GM19240 (cell line): ENCODE measurements around the gene TMA7.
"Not testable (repeated sequence)": the region's sequence is repeated elsewhere in the genome, so short reads cannot be mapped to it uniquely, and the experiment has no call there.

Experiments
- DNase-seq: peaks from one replicate; pipeline ENCODE4 v3.0.0; 2011; ENCODE audit warnings: low spot score; ENCODE audit not compliant: insufficient read length

TMA7 gene

GRCh38 chr3:48439820-48440589, at the start of gene TMA7, which contains the start of gene CCDC51:
TSS of gene TMA7 (plus strand) at chr3:48440257. CDS start at chr3:48440297, 40 bp downstream.
TSS of gene CCDC51 (minus strand) at chr3:48440119. CDS start at chr3:48435128, 4,991 bp downstream.
- peak; percentile 98 for DNase-seq

- no peak for DNase-seq
These were observed 45.7 kb upstream of the TMA7 start for GRCh38 chr3:48394391-48394790.

- no peak for DNase-seq
These were observed 44.3 kb upstream of the TMA7 start for GRCh38 chr3:48395714-48396113.

- no peak for DNase-seq
These were observed 42.0 kb upstream of the TMA7 start for GRCh38 chr3:48397767-48398681.

- no peak for DNase-seq
These were observed 41.2 kb upstream of the TMA7 start for GRCh38 chr3:48398701-48399386.

- DNase-seq = no peak
These were observed 40.5 kb upstream of the TMA7 start for GRCh38 chr3:48399387-48400172.

GRCh38 chr3:48400824-48401433, 39.1 kb upstream of the TMA7 start:
- peak; percentile 85 for DNase-seq

GRCh38 chr3:48401434-48401901, 38.6 kb upstream of the TMA7 start:
- not testable (repeated sequence) for DNase-seq

- no peak for DNase-seq
These were observed 37.8 kb upstream of the TMA7 start for GRCh38 chr3:48402281-48402732.

- DNase-seq = peak; percentile 0
These were observed 37.1 kb upstream of the TMA7 start for GRCh38 chr3:48402907-48403306.

GRCh38 chr3:48403533-48404439, 36.3 kb upstream of the TMA7 start:
- DNase-seq = peak; percentile 1

- peak; percentile 1 for DNase-seq
These were observed 35.4 kb upstream of the TMA7 start for GRCh38 chr3:48404440-48405342.

GRCh38 chr3:48405343-48405881, 34.6 kb upstream of the TMA7 start:
- DNase-seq = no peak

- DNase-seq = peak; percentile 0
These were observed 34.1 kb upstream of the TMA7 start for GRCh38 chr3:48405971-48406370.

GRCh38 chr3:48406443-48407431, 33.3 kb upstream of the TMA7 start:
- DNase-seq = peak; percentile 2

- peak; percentile 0 for DNase-seq
These were observed 32.4 kb upstream of the TMA7 start for GRCh38 chr3:48407542-48408099.
